ENCODE data around the gene EDA.

- peak; percentile 37 to 59 (median 42) for TF ChIP-seq CTCF (IDR thresholded peaks at IDR 0.05)
- no peak for TF ChIP-seq POLR2A (IDR thresholded peaks at IDR 0.05)
Measured at GRCh38 chrX:69618803-69619202, 2.9 kb downstream of the EDA start.

Data from uterus (tissue), 2 donors.